GM18868 (cell line): ENCODE measurements around the gene TMSB10.
A peak's percentile ranks its signal among the peaks of the same experiment; 100 is the strongest.

Experiments used
- ATAC-seq: cut with Tn5 transposase; IDR thresholded peaks from one replicate; pipeline ENCODE4 v1.9.1; 2021; ENCODE audit warnings: mild to moderate bottlenecking, moderate library complexity; ENCODE audit not compliant: unreplicated experiment

TMSB10 gene

DNA sequence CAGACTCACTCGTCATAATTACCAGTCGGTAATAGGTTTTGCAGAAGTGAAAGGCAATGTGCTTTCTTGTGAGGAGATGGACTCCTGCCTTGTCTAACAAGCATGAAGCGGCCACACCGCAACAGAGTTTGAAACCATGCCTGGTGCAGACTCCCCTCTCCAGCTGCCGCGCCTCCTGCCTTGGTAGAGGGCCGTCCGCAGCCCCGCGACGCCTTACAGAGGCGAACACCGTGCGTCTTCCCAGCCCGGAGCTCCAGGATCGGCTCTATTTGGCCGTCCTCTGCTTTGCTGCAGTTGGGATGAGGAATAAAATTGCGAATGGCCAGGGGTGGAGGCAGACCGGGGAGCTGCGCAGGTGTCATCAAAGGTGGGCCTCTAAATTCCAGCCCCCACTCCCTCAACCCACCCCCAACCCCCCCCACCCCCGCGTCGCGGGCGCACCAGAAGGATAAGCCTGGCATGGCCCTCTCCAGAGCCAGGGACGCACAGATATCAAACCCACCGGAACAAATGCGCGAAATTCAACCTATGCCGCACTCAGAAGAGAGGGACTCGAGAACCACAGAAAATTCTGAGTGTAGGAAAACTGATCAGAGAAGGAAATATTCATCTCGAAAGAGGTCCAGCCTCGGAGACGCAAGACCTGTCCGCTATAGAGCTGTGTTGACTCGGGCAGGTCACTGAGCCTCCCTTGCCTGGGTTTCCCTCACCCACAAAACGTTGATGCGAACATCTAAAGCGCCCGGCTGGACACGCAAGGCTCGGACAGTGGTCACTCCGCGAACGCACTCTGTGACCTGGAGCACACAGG, 25.7 kb upstream of the TMSB10 start:
- ATAC-seq: peak; percentile 79

GRCh38 chr2:84880395-84880644, 25.1 kb upstream of the TMSB10 start:
- ATAC-seq: no peak

DNA sequence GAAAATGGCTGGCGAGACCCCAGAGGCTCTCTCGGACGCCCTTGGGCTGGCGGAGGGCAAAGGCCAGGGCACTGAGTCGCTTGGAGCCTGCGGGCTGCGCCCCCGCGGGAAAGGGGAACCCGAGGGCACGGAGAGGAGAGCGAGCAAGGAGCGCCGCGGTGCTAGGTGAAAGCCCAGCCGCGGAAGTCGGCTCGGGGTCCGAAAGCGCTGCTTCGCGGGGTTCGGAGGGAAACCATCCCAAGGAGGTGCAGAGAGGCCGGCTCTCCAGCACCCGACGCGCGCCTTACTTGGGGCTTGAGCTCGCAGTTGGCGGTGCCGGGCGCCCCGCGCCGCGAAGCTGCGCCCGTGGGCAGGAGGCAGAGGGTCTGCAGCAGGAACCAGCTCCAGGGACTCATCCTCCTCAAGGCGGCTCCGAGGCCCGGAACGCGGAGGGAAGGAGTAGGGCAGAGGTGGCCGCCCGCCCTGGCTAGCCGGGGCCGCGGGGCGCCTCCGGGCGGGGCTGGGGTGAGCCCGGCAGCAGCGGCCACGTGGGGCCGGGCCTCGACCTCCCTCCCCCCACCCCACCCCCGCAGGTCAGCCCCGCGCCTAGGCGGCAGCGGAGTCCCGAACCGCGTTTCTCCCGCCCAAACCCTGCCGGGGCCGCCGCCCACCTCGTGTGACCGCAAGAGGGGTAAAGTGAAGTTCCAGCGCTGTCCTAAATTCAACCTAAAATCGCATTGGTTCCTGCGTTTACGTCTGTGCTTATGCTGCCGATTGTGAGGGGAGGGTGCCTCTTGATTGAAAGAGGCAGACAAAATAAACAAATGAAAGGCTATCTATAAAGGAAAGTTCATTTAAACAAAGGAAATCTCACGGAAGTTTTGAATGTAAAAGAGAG, 24.6 kb upstream of the TMSB10 start, which contains the start of gene TRABD2A:
TRABD2A (minus strand) TSS at position 440 of the 877 bp plus-strand sequence; CDS start at position 395, 45 bp downstream.
- ATAC-seq: no peak

DNA sequence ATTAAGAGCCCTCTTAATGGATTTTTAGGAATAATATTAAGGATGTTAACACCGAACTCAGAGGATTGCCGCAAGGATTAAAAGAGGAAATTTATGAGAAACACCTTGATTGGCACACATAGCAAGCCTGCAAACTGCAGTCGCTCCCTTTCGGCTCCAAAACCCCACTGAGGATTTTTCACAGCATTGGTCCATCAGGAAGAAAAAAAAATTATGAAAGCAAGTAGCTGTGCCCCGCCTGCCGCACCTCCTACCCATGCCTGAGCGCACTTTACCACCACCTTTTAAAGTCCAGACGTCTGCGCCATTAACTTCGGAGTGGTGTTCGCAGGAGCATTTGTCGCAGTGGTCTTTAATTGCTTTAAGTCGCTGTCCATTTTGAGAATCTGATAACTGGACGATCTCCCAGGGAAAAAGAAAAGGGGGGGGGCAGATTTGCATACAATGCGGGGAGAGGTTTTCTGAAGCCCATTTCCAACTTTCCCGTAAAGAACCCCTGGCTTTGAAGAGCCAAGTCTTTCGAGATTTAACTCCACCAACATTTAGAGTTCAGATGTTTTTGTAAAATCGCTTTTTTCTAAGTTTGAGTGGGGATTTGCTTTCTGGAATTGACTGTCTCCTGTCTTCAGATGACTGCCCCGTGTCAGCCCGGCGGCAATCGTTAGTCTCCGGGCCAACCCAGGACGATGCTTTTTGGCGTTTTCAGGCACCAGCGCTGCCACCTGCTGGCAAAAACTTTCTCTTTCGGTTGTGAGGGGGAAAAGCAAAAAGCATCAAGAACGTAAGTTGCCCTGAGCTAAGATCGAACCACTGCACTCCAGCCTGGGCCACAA, 23.7 kb upstream of the TMSB10 start:
- ATAC-seq: peak; percentile 75

DNA sequence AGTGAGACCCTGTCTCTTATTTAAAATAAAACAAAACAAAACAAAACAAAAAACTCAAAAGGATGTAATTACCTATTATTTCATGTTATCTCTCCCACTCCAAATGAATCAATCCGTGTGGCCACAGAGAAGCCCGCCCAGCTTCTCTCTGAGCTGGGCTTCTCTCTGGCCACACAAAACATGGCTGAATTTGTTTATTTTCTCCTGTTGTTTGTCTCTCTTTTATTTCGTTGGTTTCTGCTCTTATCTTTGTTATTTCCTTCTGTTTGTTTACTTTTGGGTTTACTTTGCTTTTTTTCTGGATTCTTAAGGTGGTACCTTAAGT, 23.1 kb upstream of the TMSB10 start:
- ATAC-seq: peak; percentile 0

- ATAC-seq: no peak
These were observed 22.5 kb upstream of the TMSB10 start for GRCh38 chr2:84882775-84883550.

DNA sequence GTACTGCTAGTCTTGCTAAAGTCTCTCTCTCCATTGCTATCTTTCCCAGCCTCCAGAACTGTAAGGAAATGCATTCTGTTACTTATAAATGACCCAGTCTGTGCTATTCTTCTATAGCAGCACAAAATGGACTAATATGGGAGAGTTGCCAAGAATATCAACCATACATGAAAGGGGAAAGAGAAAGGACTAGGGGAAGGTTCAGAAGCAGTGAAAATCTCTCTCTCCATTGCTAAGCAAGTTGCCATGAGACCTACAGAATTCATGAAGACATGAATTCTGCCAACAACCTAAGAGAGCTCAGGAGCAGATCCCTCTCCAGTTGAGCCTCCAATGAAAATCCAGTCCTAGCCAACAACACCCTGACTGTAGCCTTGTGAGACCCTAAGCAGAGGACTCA, 21.0 kb upstream of the TMSB10 start:
- ATAC-seq: no peak

DNA sequence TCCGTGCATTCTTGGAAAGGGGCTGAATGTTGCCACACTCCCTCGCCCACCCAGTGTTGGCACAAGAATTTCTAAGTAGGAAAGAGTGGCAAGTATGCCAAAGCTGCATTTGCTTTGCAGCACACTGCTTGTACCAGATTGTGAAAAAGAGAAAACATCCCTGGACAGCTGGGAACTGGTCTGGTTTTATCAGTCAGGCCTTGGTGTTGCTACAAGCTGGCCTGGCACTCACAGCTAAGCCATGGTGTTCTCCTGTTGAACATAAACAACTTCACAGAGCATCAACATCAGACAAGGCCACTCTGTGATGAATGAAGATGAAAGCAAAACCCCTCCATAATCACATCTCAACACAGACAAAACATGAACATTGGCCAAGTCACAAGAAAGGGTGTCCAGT, 20.3 kb upstream of the TMSB10 start:
- no peak for ATAC-seq

GRCh38 chr2:84886791-84887190, 18.7 kb upstream of the TMSB10 start:
- ATAC-seq: no peak

DNA sequence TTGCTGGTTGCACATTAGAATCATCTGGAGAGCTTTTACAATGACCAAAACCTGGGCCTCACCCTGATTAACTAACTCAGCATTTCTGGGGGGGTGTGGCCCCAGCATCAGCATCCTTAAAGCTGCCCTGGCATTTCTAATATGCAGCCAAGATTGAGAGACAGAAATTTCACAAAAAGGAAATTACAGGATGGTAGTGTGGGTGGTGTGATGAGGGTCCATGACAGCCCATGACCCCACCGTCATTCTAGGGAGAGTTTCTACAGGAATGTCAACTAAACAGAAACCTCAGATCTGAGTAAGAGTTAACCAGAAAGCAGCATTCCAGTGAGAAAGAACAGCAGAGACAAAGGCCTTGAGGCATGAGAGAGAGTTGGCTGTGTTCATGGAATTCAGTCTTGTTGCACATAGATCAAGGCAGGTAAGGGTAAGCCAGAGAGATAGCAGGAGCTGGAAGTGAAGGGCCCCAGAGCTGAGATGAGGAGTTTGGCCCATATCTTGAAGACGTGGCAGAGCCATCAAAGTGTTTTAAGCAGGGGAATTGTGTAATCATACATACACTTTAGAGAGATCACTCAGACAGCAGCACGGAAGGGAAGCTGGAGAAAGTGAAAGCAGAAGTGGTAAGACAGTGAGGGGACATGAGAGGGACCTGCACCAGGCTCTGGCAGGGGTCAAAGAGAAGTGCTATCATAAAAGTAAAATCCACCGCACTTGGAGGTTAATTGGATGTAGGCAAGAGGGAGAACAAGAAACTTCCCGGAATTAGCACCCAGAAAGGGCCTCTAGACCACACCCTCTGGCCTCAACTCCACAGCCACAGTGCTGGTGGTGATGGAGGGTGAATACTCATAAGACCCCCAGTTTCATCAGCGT, 16.8 kb upstream of the TMSB10 start:
- ATAC-seq: peak; percentile 99

DNA sequence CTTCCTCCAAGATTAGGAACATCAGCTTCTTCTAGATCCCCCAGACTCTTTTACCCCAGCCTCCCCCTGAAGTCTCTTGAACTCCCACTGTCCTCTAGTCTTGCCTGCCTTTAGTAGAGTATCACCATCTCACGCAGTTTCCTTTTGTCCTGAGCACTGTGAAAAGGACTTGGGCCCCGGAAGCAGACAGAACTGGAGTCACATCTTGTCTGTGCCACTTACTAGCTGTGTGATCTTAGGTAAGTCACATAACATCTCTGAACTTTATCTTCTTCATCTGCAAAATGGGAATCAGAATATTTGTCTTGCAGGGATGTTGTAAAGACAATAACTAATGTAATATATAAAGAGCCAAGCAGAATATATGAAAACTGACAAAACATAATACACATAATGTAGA, 16.1 kb upstream of the TMSB10 start:
- no peak for ATAC-seq

DNA sequence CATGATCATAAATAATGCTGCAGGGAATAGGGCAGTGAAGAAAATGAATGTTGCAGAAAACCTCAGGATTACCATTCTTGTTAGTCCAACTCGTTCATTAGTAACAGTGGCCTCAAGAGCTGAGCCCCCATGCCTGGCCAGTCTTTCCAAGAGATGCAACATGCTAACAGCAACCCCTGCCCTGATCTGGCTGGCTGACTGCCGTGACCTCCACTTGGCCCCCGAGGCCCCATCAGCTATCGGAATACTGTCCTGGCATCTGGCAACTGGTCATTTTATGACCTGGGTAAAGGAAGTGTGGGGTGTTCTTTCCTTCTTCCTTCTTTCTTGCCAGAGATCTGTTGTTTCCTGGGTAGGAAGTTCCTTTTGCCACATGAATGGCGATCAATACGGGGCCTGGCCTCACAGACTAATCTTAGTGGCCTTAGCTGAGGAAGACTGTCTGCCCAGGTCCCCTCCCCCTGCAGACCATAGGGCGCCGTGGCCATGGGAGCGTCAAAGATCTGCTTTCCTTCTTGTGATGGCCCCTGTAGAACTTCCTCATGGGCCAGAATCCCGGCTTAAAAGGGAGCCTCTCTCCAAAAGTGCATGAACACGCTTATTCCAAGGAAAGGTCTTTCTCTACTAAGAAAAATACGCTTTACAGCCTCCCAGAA, 14.0 kb upstream of the TMSB10 start:
- ATAC-seq: no peak

DNA sequence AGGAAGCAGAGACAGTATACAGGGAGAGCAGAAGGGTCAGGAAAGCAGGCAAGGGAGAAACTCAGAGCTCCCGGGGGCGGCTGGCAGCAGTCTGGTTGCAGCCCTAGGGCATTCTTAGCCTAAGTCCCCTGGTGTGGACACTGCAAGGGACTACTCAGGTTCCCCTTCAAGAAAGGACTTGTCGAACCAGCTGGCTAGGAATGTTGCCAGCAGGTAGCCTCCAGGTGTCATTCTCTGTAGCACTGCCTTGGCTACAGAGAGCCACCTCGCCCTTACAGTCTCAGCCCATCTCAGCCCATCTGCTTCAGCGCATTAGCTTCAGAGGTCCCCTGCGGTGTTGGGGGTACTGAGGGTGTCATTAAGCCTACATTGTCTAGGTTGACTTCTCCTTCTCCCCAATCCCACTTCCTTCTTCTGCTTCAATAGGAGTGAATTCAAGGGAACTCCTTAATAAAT, 11.3 kb upstream of the TMSB10 start:
- ATAC-seq: no peak

- peak; percentile 22 for ATAC-seq
These were observed 10.5 kb upstream of the TMSB10 start for GRCh38 chr2:84894758-84895520.

DNA sequence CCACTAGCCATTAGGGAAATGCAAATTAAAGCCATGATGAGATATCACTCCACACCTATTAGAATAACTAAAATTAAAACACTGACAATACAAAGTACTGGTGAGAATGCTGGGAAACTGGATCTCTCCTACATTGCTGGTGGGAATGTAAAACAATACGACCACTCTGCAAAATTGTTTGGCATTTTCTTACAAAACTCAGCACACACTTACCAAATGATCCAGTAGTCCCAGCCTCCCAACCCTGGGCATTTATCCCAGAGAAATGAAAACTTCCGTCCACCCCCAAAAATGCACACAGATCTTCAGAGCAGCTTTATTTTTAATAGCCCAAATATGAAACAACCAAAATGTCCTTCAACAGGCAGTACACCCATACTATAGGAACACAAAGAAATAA, 8.9 kb upstream of the TMSB10 start:
- ATAC-seq: no peak

GRCh38 chr2:84897773-84898172, 7.7 kb upstream of the TMSB10 start:
- peak; percentile 35 for ATAC-seq

DNA sequence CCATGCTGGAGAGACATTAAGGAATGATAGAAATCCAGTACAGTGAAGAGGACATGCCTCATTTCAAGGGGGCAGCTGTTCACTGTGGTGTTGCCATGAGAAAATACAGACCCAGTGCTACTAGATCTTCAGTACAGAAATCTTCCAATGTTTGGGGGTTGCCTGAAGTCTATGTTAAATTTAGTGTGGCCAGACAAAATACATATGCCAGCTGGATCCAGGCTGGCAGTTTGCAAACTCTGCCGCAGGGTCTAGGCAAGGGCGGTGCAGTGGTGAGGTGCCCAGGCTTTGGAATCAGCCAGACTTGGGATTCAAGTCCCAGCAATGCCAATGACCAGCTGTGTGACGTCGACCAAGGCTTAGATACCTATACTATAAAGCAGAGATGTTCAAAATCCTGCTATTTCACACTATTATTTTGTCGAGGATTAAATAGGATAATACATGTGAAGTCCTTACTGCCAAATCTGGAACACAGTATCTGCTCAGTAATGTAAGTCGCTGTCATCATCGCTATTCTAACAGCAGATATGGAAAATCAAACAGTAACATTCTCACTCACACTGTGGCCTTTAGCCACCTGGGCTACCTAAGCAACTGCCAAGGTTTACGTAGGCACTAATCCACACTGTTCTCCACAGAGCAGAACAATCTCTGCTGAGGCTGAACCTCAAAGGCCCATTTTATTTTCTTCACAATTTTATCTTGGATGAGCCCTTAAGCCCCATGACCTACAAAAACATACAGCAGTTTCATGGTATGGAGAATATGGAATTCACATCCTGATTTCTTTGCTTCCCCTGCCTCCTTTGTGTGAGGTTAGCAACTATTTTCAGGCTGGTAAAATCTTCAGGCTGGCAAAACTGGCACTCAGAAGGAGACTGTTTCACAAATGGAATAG, 5.9 kb upstream of the TMSB10 start:
- ATAC-seq: no peak
